ENCODE data around the gene SFRP5.

The SFRP5 gene

DNA sequence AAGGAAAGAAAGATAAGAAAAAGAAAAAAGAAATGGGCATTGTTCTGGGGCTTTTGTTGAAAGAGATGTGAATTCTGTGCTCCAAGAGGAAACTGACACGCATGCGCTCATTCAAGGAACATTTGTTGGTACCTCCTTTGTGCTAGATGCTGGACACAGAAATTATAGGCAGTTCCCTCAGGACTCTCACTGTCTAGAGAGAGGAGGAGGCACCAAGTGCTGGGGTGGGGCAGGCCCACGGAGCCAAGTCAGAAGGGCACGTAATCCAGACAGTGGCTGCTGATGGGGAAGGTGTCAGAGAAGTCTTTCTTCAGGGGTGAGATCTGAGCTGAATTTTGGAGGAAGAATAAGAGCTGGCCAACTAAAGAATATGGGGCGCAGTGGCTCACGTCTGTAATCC is 37.8 kb downstream of the SFRP5 start:
- no peak for DNase-seq

DNA sequence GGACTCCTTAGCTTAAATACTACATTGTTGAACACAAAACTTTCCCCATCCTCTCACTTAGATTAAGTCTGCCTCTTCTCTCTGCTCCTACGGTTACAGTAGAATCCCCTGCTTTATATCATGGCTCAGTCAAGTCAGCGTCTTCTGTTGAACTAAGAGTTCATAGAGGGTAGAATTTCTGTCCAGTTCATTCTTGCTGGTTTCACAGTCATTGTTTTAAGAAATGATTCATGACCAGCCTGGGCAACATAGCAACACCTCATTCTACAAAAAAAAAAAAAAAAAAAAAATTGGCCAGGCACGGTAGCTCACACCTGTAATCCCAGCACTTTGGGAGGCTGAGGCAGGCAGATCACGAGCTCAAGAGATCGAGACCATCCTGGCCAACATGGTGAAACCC is 38.5 kb downstream of the SFRP5 start:
- DNase-seq, result no peak

DNA sequence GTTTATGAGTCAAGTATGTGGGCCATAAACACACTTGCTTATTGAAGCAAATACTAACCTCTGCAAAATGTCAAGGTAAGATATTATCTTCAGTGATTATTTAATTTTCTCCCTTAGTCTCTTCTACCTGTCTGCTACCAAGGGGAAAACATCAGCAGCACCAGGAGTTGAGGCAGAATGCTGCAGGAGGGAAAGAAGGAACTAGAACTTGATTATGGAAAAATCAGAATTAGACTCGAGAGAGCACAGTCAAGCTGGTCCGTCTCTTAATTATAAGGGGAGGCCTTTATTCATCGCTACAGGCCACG is 39.8 kb downstream of the SFRP5 start:
- no peak for DNase-seq

DNA sequence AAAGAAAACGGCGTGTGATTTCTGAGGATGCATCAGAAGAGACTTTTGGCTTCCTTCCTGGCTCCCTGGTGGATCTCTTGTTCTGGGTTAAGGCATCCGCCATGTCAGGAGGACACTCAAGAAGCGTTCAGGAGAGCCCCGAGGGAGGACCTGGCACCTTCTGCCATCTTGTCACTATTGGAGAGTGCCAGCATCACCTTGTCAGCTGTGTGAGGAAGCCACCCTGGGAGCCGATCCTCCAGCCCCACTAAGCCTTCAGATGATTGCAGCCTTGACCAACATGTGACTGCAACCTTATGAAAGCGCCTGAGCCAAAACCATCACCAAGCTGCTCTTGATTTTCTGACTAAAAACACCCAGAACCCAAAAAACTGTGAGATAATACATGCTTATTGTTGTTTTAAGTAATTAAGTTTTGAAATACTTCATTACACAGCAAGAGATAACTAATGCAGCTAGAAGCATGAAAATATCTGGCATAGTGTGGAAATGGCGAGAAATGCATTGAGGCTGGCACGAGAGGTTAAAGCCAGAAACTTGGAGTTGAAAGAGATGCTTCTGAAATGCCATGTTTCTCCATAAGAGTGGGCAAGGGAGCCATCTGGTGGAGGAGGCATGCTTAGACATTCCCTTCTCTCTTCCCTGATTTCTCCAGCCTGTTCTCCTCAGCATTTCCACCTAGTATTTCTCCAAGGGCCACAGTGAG is 40.3 kb downstream of the SFRP5 start:
- DNase-seq, result peak; percentile 50

DNA sequence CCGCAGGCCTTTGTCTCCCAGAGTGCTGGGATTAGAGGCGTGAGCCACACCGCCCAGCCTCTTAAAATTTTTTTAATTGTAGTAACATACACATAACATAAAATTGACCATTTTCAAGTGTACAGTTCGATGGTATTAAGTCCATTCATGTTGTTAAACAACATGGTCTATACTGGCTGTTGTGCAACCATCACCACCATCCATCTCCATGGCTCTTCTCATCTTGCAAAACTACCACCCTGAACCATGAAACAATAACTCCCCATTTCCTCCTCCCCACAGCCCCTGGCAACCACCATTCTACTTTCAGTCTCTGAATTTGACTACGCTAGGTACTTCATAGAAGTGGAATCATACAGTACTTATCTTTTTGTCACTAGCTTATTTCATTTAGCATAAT is 42.8 kb downstream of the SFRP5 start:
- DNase-seq, result no peak

DNA sequence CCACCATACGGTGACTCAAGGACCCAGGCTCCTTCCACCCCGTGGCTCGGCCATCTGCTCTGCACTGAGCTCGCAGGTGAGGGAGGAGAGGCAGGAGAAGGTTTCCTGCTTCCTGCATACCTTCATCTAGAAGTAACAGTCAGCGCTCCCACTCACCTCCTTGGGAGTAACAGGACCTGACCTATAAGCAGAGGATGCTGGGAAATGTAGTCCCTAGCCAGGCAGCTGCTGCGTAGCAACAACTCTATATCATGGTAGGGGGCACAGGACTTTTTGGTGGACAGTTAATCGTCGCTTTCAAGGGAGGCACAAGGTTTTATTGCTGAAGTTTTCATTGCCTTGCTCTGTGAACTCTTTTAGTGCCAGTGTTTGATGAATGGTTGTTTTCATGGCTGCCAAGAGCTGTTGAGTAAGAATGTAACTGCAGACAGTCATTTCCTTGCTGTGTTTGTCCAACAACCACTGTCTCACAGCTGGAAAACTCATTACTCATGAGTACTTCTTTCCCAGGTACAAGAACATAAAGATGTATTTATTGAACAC is 45.1 kb downstream of the SFRP5 start:
- no peak for DNase-seq

DNA sequence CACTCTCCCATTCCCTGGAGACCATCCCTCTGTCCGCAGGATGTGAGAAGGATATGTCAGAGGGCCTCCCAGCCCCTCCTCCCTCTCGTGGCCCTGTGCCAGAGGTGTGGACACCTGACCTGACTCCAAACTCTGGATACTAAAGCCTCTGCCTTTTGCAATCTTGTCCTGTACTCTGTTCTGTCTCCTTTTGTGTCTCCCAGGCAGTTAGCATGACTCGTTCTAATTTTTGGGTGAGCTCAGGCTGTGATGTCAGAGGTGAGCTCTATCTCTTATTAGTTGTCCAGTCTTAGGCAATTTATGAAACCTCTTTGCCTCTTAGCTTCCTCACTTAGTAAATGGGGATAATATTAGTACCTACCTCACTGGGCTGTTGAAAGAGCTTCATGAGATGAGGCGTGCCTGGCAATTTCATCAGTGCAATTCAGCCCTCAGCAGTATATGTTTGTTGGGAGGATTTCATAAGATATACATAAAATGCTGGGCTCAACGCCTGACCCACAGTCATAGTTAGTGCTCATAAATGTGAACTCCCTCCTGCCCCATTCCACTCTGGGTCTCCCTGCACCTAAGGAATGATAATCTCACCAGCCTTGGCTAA is 47.4 kb downstream of the SFRP5 start:
- DNase-seq, result no peak

DNA sequence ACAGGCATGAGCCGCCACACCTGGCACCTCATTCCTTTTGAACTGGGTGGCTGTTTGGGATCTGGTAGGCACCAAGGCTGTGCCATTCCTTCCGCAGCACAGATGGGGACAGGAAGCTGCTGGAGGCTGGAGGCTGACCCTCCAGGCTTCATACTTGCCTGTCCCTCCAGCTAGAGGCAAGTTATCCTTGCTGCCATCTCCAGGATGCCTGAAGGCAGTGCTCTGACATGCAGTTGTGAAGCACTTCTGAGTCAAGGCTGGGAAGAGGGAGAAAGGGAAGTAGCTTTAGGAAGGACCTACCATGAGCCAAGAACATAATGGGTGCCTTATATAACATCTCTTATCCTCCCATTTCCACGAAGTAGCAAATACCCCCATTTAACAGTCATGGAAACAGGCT is 48.8 kb downstream of the SFRP5 start:
- no peak for DNase-seq

DNA sequence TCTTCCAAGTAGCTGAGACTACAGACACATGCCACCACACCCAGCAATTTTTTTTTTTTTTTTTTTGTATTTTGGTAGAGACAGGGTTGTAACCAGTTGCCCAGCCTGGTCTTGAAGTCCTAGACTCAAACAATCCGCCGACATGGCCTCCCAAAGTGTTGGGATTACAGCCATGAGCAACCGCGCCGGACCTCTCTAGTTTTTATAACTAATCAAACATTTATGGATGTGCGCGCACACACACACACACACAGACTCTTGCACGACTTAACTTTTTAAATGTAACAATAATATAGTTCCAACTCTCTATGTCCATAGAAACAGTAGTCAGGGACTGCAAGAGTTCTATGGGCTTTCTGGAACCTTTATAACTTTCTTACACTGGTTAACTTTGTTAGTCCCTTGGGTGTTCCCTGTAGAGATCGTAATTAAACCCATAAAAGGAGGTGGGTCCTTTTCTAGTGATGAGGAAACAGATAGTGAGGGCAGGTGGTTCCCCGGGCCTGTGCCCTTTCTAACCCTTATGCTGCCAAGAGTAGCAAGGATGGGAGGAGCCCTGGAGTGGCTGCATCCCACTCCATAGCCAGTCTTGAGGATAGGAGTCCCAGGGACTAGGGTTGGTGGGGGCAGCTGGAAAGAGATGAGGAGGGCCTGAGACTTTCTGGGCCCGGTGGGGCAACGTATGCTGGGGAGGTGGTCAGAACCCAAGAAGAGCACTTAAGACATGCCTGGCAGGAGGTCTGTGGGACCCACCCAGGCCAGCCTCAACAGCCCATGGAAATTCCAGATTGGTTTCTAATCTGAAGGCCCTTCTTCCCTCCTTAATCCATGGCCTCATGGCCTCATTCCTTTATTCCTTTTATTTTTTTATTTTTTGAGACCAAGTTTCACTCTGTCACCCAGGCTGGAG is 49.7 kb downstream of the SFRP5 start:
- DNase-seq, result no peak

DNA sequence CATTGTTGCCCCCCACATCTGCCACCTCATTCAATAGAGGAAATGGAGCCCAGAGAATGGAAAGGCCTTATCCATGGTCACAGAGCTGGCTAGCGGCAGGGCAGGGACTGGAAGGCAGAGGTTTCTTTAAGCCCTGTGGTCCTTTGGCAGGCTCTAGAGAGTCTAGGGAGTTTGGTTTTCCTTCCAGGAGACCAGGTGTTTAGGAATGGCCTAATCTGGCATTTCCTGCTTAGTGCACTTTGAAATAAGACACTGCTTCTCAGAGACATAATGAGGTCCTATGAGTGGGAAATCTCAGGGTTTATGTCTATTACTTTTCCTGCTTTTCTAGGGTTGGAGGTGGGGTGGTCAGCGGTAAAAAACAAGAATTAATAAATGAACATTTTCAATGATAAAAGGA is 52.2 kb downstream of the SFRP5 start:
- DNase-seq, result no peak

DNA sequence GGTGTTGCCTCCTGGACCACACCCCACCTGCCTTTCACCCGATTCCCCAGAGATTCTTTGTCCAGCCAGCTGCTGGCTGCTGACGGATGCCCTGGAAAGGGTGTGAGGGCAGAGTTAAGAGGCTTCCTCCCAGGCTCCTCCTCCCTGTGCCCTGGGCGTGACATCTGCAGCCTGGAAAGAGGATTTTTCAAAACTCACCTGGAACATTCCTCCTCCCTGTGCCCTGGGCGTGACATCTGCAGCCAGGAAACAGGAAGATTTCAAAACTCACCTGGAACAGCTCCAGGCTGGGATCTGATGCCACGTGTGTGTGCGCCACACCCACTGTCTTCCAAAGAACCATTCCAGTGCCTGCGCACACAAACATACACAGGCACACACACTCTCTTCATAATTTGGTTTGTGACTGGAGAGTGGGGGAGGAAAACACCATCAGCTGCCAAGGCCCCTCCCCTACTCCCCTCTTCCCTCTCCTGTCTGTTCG is 53.1 kb downstream of the SFRP5 start:
- no peak for DNase-seq

DNA sequence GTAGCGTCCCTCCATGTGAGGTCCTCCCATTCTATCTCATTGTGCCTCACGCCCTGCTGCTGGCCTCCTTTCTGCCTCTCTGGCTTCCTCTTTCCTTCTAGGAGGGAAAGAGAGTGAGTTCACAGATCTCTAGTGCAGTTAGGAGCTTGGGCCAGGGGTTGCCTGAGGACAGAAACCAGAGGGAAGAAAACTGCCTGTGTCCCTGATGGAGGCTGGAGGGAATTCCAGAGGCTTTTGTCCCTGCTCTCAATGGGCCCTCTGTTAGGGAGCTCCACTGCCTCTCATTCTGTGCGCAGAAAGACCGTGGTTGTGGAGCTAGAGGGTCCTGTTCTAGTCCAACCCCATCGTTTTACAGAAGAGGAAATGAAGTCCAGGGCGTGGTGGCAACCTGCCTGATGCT is 53.6 kb downstream of the SFRP5 start:
- DNase-seq, result no peak

DNA sequence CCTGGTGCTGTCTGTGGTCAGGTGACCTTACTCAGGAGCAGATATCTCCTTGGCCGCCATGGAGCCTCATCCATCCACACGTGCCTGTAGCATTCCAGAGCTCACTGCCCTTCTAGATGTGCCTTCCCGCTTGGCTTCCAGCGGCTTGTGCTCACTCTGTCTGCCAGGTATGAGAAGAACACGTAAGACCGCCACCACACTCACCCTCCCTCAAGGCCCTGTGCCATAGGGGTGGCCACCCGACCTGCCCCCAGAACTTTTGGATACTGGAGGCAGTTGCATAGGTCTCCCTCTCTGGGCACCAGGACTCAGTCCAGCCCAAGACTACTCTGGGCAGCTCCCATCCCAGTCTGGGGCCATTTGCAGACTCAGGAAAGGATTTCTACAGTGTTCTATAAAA is 54.2 kb downstream of the SFRP5 start:
- DNase-seq, result no peak
